PFSK-1 (cell line): ENCODE results near the gene ZDHHC11B.

ENCODE experiments used
- FOXP2 ChIP-seq: optimal IDR thresholded peaks from 2 replicates; pipeline ENCODE3; 2011; ENCODE audit warnings: borderline replicate concordance, control low read depth, inconsistent platforms; ENCODE audit not compliant: insufficient read depth; ENCODE audit errors: extremely low read length, extremely low read depth
- POLR2AphosphoS5 ChIP-seq: IDR thresholded peaks from 2 replicates; pipeline ENCODE4 v1.6.1; 2012; ENCODE audit warnings: low read depth, mild to moderate bottlenecking, control low read depth, low read length, moderate library complexity
- REST ChIP-seq, 2 experiments: IDR thresholded peaks; 2 replicates each; pipeline versions ENCODE4 v1.6.1 to v1.8.0; 2011 to 2012; ENCODE audit warnings: low read depth in 2 of 2, low read length in 2 of 2, control low read depth in 1 of 2, inconsistent platforms in 1 of 2, mild to moderate bottlenecking in 1 of 2, moderate library complexity in 1 of 2; ENCODE audit not compliant: insufficient read depth in 1 of 2
- SIN3A ChIP-seq: IDR thresholded peaks from 2 replicates; pipeline ENCODE4 v1.6.1; 2012; ENCODE audit warnings: mild to moderate bottlenecking, low read length, moderate library complexity, borderline replicate concordance; ENCODE audit not compliant: insufficient read depth
- TAF1 ChIP-seq: IDR thresholded peaks from 2 replicates; pipeline ENCODE4 v1.6.1; 2012; ENCODE audit warnings: low read length, control low read depth, borderline replicate concordance; ENCODE audit not compliant: insufficient read depth

Gene ZDHHC11B

GRCh38 chr5:685262-686171, 99.0 kb downstream of the ZDHHC11B start:
- TF ChIP-seq FOXP2 (no peak), SIN3A (no peak), TAF1 (no peak), REST (IDR thresholded peaks at IDR 0.05; ENCODE audit: insufficient read depth in 1 of 2, low read depth in 2 of 2, low read length in 2 of 2) (no peak)

- TF ChIP-seq TAF1 (no peak), REST (IDR thresholded peaks at IDR 0.05; ENCODE audit: insufficient read depth in 1 of 2, low read depth in 2 of 2, low read length in 2 of 2) (no peak), POLR2AphosphoS5 (no peak)
Observed at GRCh38 chr5:684751-685216, 99.7 kb downstream of the ZDHHC11B start.

GRCh38 chr5:683551-684481, 100.7 kb downstream of the ZDHHC11B start:
- TF ChIP-seq REST (IDR thresholded peaks at IDR 0.05; ENCODE audit: insufficient read depth in 1 of 2, low read depth in 2 of 2, low read length in 2 of 2) (no peak), FOXP2 (no peak), TAF1 (no peak), SIN3A (no peak), POLR2AphosphoS5 (no peak)

- no peak for TF ChIP-seq REST (IDR thresholded peaks at IDR 0.05; ENCODE audit: insufficient read depth in 1 of 2, low read depth in 2 of 2, low read length in 2 of 2)
- TF ChIP-seq SIN3A = no peak
- TF ChIP-seq FOXP2 = no peak
- no peak for TF ChIP-seq TAF1
- no peak for TF ChIP-seq POLR2AphosphoS5
Observed at GRCh38 chr5:677131-678101, 107.1 kb downstream of the ZDHHC11B start.
